ENCODE data around the gene SMO.

DNA sequence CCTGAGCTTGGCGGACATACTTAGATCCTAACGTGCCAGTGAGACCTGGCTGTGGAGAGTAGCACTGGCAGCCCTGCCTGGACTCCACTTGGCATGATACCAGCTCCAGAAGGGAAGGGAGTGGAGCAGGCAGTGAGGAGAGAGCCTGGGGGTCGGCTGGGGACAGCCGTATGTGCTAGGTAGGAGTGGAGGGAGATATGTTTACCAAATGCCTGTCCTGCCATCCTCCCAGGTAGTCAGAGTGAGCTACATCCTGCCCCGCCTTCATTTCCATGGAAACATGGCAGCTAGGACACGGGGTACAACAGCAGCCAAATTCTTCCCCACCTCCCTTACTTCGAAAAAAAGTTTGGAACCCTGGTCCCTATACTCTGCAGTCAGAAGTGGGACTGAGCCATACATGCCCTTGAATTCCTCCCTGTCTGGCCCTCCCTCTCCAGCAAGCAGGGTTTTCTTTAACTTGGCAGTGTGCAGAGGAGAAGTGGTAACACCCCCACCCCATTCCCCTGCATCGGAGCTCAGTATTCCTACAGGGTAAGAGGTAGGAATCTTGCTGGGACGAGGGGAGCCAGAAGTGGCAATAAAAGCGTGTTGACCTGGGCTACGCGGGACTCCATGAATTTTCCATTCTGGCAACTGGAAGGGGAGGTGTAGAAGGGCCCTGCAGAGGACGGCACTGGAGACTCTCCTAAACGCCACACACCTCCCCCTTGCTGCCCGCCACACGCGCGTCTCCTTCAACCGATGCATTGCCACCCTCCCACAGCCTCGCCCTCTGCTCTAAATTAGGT lies 20.0 kb upstream of the SMO start:
- TF ChIP-seq CTCF (IDR thresholded peaks at IDR 0.05; ENCODE audit: poor library complexity) (no peak), EZH2 (IDR thresholded peaks at IDR 0.05; ENCODE audit: borderline replicate concordance) (no peak)

Data from hepatocyte (in vitro differentiated cells).